HG02852 (cell line): Measurements from ENCODE around the gene PHTF2.
"Not testable (repeated sequence)": the region's sequence is repeated elsewhere in the genome, so short reads cannot be mapped to it uniquely, and the experiment has no call there.

Experiments used
- ATAC-seq: cut with Tn5 transposase; IDR thresholded peaks from one replicate; pipeline ENCODE4 v1.9.1; 2021; ENCODE audit warnings: mild to moderate bottlenecking, moderate library complexity; ENCODE audit not compliant: unreplicated experiment

Gene PHTF2

GRCh38 chr7:77983973-77984372 lies 185.4 kb downstream of the PHTF2 start:
- no peak for ATAC-seq

GRCh38 chr7:77985232-77985973 lies 186.8 kb downstream of the PHTF2 start:
- ATAC-seq: no peak

- no peak for ATAC-seq
Measured at GRCh38 chr7:77985974-77986339, 187.4 kb downstream of the PHTF2 start.

- no peak for ATAC-seq
Measured at GRCh38 chr7:77989981-77990566, 191.5 kb downstream of the PHTF2 start.

- no peak for ATAC-seq
Measured at GRCh38 chr7:77991656-77992055, 193.1 kb downstream of the PHTF2 start.

- no peak for ATAC-seq
Measured at GRCh38 chr7:77993838-77994237, 195.3 kb downstream of the PHTF2 start.

GRCh38 chr7:77995717-77996116 lies 197.1 kb downstream of the PHTF2 start:
- ATAC-seq: no peak

- ATAC-seq: not testable (repeated sequence)
Measured at GRCh38 chr7:77999168-77999567, 200.6 kb downstream of the PHTF2 start.

GRCh38 chr7:78002021-78002420 lies 203.4 kb downstream of the PHTF2 start:
- no peak for ATAC-seq

- no peak for ATAC-seq
Measured at GRCh38 chr7:78002715-78003114, 204.1 kb downstream of the PHTF2 start.

- no peak for ATAC-seq
Measured at GRCh38 chr7:78006063-78006755, 207.6 kb downstream of the PHTF2 start.
